ENCODE measurements around the gene XIAP. TPM values are rescaled to one million over a fixed set of nuclear protein-coding genes. Genes with fewer than 3 reads are reported as not detected.
"Not testable (repeated sequence)": the region's sequence is repeated elsewhere in the genome, so short reads cannot be mapped to it uniquely, and the experiment has no call there.

Gene XIAP
- total RNA-seq, 2 donors from 2014 or later = 28.4 to 31.5 TPM

GRCh38 chrX:123932055-123932454 is 72.2 kb downstream of the XIAP start:
- intact Hi-C loops (cut with DNase I); ATAC-seq; DNase-seq: not testable (repeated sequence)

DNA sequence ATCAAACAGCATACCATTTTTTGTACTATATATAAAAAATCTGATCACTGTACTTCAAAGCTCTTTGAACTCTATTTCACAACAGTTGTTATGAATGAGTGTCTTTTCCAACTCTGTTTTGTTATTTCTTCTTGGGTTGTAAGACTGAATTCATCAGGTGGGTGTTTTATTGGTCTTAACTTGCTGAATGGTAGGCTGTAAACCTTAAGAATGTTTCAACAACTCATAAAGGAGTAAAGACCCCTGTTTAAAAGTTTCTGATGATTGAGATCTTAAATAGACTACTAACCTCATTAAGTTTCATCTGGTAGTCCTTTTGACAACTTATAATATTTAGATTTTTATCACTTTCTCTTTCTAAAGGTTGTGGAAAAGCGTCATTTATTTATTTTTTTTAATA is 83.2 kb downstream of the XIAP start:
- intact Hi-C loops (cut with DNase I) = no loop called here
- DNase-seq = no peak
- ATAC-seq = no peak

DNA sequence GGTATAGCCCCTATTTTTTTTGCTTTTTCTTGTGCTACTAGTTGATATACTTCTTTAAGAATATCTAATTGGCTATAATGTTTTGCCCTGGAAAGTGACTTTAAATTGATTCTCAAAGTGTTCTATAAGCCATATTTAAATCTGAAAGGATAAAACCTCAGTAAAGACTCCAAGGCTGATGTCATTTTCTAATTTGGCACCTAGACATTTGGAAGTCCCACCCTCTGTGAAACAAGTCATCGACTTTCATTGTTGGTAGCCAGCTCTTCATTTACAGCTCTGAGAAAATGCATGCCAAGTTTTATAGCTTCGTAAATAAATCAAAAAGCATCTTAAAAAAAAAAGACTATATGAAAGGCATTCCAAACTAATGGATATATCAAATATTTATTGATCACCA is 83.6 kb downstream of the XIAP start:
- ATAC-seq (no peak), DNase-seq (no peak)
- intact Hi-C loops (cut with DNase I) = no loop called here

DNA sequence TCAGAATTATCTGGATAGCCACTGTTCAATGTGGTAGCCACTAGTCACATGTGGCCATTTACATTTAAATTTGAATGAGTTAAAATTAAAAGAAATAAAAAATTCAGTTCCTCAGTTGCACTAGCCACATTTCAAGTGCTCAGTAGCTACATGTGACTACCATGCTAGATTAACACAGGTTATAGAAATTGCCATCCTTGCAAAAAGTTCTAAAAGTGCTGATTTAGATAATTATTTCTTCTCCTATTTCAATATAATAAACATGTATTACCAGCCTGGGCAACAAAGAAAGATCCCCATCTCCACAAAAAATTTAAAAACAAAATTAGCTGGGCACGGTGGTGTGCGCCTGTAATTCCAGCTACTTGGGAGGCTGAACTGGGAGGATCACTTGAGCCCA is 90.0 kb downstream of the XIAP start:
- intact Hi-C loops (cut with DNase I) = loop anchor here in 1 of 2 donors (10.0 kb wide), 1 partner anchor 115 kb away; no protein-coding TSS in a partner anchor
- ATAC-seq (no peak), DNase-seq (no peak)

- ATAC-seq (peak; percentile 14 to 27), DNase-seq (peak; percentile 56)
- intact Hi-C loops (cut with DNase I) = loop anchor here in 1 of 2 donors (10.0 kb wide), 1 partner anchor 125 kb away; no protein-coding TSS in a partner anchor
Measured at GRCh38 chrX:123959281-123960063, 99.6 kb downstream of the XIAP start.

- DNase-seq (no peak), ATAC-seq (no peak)
- intact Hi-C loops (cut with DNase I) = no loop called here
Measured at GRCh38 chrX:123960956-123961267, 101.1 kb downstream of the XIAP start.

DNA sequence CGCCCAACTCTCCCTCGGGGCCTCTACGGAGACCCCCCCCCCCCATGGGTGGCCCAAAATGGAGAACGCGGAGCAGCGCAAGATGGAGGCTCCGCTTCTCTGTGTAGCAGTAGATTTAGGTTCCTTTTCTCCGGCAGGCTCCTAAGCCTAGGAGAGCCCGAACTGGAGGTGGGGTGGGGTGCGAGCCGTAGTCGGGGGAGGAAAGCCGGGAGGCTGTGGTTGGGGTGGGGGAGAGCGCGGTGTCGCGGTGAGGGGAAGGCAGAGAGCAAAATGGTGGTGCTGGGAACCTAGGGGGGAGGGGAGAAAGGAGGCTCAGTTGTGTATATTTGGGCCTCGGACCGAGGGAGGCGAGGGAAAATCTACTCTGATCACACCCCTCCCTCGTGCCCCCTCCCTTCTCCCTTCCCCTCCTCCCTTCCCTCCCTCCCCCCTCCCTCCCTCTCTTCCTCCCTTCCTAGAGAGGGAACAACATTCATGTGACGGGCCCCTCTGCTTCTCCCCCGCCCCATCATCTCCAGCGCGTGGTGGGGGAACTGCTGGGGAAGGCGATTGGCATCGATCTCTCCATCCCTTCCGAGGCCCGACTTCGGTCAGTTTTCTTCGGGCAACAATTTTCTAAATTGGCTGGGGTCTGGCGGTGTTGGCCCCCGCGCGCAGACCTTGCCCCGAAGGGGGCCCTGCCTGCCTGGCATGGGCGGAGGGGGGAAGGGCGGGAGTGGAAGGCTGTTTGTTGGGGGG is 101.6 kb downstream of the XIAP start, which contains the start of gene STAG2:
TSS of gene STAG2 (plus strand) at position 439 of the 738 bp plus-strand sequence. CDS start 60,922 bp downstream, outside the sequence.
- peak; percentile 65 to 67 for ATAC-seq
- intact Hi-C loops (cut with DNase I) = no loop called here
- DNase-seq = peak; percentile 77

DNA sequence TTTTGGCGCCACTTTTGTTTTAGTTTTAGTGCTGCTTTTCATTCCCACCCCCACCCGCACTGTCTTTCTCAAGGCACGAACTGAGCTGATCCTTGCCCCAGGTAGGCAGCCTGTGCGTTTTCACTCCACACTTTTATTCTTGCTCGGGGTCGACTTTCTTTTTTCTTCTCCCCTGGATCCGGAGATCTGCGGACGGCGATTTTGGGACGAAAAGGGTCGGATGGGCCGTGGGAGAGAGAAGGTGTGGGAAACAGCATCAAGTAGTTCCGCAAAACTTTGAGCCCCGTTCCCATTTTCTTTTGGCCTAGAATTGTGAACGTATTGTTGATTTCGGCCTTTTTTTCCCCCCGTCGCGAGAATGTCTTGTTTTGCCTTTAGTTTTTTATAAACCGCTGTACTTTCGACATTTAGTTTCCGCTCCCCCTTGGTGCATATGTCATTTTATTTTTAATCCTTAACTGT is 102.2 kb downstream of the XIAP start:
- no peak for ATAC-seq
- no peak for DNase-seq
- intact Hi-C loops (cut with DNase I) = no loop called here

DNA sequence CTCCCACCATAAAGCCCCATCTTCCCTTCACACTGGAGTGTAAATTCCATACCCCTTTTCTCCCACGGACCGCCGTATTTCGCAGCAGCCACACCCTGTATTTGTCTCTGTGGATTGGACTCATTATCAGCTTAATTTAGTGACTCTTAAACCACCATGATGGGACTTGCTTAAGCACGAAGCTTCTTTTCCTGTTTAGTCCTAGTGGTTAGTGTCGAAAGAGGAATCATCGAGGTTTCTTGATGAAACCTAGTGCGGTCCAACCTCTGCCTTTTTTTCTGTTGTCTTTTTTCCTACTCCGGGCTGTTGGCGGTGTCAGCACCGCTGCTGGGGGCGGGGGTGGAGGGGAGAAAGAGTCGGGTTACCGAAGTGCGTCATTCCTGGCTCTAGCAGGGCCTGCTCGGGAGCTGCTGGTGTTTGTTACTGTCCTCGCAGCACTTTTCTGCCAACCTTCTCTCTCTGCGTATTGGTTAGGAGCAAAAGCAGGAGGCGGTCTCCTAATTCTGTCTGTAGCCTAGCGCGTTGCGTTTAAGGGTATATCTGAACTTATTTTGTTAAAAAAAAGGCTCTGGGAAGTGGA is 103.0 kb downstream of the XIAP start:
- intact Hi-C loops (cut with DNase I) = no loop called here
- ATAC-seq = peak; percentile 79 to 83

More for the DNA sequence above, 103.0 kb downstream of the XIAP start:
- DNase-seq = peak; percentile 91

Other genes starting within 250 kb of the XIAP start
- 10 to 100 TPM; 25.7 to 33.8 TPM for gene THOC2, start 127.0 kb upstream of the XIAP start, total RNA-seq
- gene STAG2, start 101.7 kb downstream of the XIAP start, total RNA-seq = 10 to 100 TPM; 31.8 to 34.6 TPM